Measurements from ENCODE around the gene MAVS. TPM values are rescaled to one million over a fixed set of nuclear protein-coding genes. Genes with fewer than 3 reads are reported as not detected.

MAVS gene
- total RNA-seq, 2 experiments from 2014 or later = 13.6 to 14.7 TPM

GRCh38 chr20:3802524-3803239 lies 44.0 kb upstream of the MAVS start:
- Histone ChIP-seq H3K9me3 (ENCODE audit: control insufficient read depth in 1 of 2, insufficient read depth in 1 of 2, low read length in 2 of 2) (no peaks in the 10 kb centered on the region), H3K27me3 (ENCODE audit: control insufficient read depth in 1 of 2, insufficient read depth in 2 of 2, low read length in 2 of 2) (no peaks in the 10 kb centered on the region), H3K27ac (ENCODE audit: low read depth in 1 of 2, low read length in 2 of 2) (peak overlapping the region; percentile 67 to 78), H3K36me3 (ENCODE audit: insufficient read depth, low read length) (peaks cover 76% of the 10 kb centered on the region), H3K4me3 (ENCODE audit: low read length) (no peak overlapping the region), H3K4me1 (ENCODE audit: insufficient read depth, low read length) (peaks cover 96% of the 10 kb centered on the region)
- DNase-seq = no peak
- TF ChIP-seq, protein P1, sequence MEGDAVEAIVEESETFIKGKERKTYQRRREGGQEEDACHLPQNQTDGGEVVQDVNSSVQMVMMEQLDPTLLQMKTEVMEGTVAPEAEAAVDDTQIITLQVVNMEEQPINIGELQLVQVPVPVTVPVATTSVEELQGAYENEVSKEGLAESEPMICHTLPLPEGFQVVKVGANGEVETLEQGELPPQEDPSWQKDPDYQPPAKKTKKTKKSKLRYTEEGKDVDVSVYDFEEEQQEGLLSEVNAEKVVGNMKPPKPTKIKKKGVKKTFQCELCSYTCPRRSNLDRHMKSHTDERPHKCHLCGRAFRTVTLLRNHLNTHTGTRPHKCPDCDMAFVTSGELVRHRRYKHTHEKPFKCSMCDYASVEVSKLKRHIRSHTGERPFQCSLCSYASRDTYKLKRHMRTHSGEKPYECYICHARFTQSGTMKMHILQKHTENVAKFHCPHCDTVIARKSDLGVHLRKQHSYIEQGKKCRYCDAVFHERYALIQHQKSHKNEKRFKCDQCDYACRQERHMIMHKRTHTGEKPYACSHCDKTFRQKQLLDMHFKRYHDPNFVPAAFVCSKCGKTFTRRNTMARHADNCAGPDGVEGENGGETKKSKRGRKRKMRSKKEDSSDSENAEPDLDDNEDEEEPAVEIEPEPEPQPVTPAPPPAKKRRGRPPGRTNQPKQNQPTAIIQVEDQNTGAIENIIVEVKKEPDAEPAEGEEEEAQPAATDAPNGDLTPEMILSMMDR (IDR thresholded peaks at IDR 0.05) = no peak
- intact Hi-C loops (cut with DNase I, micrococcal nuclease) = no loop called here
- Mint-ChIP-seq H3K9me3 (no peaks in the 10 kb centered on the region), H3K36me3 (ENCODE audit: low read depth) (peaks cover 96% of the 10 kb centered on the region), H3K4me3 (peak overlapping the region; percentile 38), H3K4me1 (ENCODE audit: low read depth) (peaks cover 85% of the 10 kb centered on the region), H3K27ac (peak overlapping the region; percentile 95), H3K27me3 (no peaks in the 10 kb centered on the region)
- no peak for ATAC-seq (ENCODE audit: poor library complexity)
- CTCF ChIA-PET = no interaction called here
- POLR2A ChIA-PET = interaction anchor here (1.1 to 1.4 kb wide), 3 partner anchors 9 to 13 kb away, joined by 3 to 4 read pairs (median 3); no protein-coding TSS in a partner anchor

- Mint-ChIP-seq H3K27ac (peak overlapping the region; percentile 95), H3K36me3 (ENCODE audit: low read depth) (peaks cover 90% of the 10 kb centered on the region), H3K9me3 (no peaks in the 10 kb centered on the region), H3K4me1 (ENCODE audit: low read depth) (peaks cover 85% of the 10 kb centered on the region), H3K4me3 (no peak overlapping the region), H3K27me3 (no peaks in the 10 kb centered on the region)
- no peak for DNase-seq
- H3K36me3 ChIP-seq (ENCODE audit: insufficient read depth, low read length) = peaks cover 75% of the 10 kb centered on the region
- intact Hi-C loops (cut with DNase I, micrococcal nuclease) = no loop called here
- H3K4me1 ChIP-seq (ENCODE audit: insufficient read depth, low read length) = peaks cover 96% of the 10 kb centered on the region
- ChIA-PET POLR2A (interaction anchor here (1.1 to 1.4 kb wide), 3 partner anchors 8 to 13 kb away, joined by 3 to 4 read pairs (median 3); no protein-coding TSS in a partner anchor), CTCF (no interaction called here)
- H3K27ac ChIP-seq (ENCODE audit: low read depth in 1 of 2, low read length in 2 of 2) = peak overlapping the region in 1 of 2 donors; percentile 78
- H3K27me3 ChIP-seq (ENCODE audit: control insufficient read depth in 1 of 2, insufficient read depth in 2 of 2, low read length in 2 of 2) = no peaks in the 10 kb centered on the region
- H3K4me3 ChIP-seq (ENCODE audit: low read length) = no peak overlapping the region
- TF ChIP-seq, protein P1 (IDR thresholded peaks at IDR 0.05) = no peak
- no peak for ATAC-seq (ENCODE audit: poor library complexity)
- no peaks in the 10 kb centered on the region for H3K9me3 ChIP-seq (ENCODE audit: control insufficient read depth in 1 of 2, insufficient read depth in 1 of 2, low read length in 2 of 2)
Measured at GRCh38 chr20:3803289-3803688, 43.3 kb upstream of the MAVS start.

DNA sequence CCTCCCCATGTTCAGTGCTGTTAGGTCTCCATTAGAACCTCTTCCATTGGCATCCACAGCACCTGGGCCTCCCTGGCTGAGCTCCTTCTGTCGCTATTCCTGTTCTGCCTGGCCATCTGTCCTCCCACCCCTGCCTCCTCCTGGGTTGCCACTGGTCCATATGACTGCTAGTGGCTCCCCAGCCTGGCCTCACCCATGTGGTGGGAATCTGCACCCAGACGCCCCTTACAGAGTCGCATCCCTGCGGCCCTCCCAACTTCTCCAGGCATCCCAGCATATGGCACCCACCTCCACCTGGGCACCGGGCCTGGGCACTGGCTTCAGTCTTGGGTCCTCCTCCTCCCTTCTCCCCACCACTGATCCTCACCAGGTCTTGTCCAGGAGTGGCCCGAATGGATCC lies 42.8 kb upstream of the MAVS start:
- TF ChIP-seq, protein P1 (IDR thresholded peaks at IDR 0.05) = no peak
- ATAC-seq (ENCODE audit: poor library complexity) (no peak), DNase-seq (no peak)
- ChIA-PET POLR2A (interaction anchor here (1.1 kb wide), 1 partner anchor 12 kb away, joined by 3 read pairs; no protein-coding TSS in a partner anchor), CTCF (no interaction called here)
- Mint-ChIP-seq H3K4me1 (ENCODE audit: low read depth) (peaks cover 82% of the 10 kb centered on the region), H3K27me3 (no peaks in the 10 kb centered on the region), H3K36me3 (ENCODE audit: low read depth) (peaks cover 84% of the 10 kb centered on the region), H3K27ac (peak overlapping the region; percentile 95), H3K9me3 (no peaks in the 10 kb centered on the region), H3K4me3 (peak overlapping the region; percentile 61)
- Histone ChIP-seq H3K36me3 (ENCODE audit: insufficient read depth, low read length) (peaks cover 71% of the 10 kb centered on the region), H3K4me3 (ENCODE audit: low read length) (no peak overlapping the region), H3K27me3 (ENCODE audit: control insufficient read depth in 1 of 2, insufficient read depth in 2 of 2, low read length in 2 of 2) (no peaks in the 10 kb centered on the region), H3K9me3 (ENCODE audit: control insufficient read depth in 1 of 2, insufficient read depth in 1 of 2, low read length in 2 of 2) (no peaks in the 10 kb centered on the region), H3K4me1 (ENCODE audit: insufficient read depth, low read length) (peaks cover 92% of the 10 kb centered on the region), H3K27ac (ENCODE audit: low read depth in 1 of 2, low read length in 2 of 2) (peak overlapping the region in 1 of 2 donors; percentile 78)
- intact Hi-C loops (cut with DNase I, micrococcal nuclease) = no loop called here

Measured in CD4-positive, alpha-beta T cell (primary cell).